ENCODE data around the gene MAD1L1. TPM values are rescaled to one million over a fixed set of nuclear protein-coding genes. Genes with fewer than 3 reads are reported as not detected.

MAD1L1 gene
- total RNA-seq, 1 experiment from 2014 or later = 46.7 TPM

- H3K9me3 ChIP-seq (ENCODE audit: low read depth, low read length, poor library complexity, severe bottlenecking) = no peaks in the 10 kb centered on the region
- no peak for TF ChIP-seq EZH2 (IDR thresholded peaks at IDR 0.05; ENCODE audit: borderline replicate concordance, low read depth, low read length, poor library complexity, severe bottlenecking)
- no peak for TF ChIP-seq CTCF (conservative IDR thresholded peaks at IDR 0.05; ENCODE audit: low read depth, low read length)
- peaks cover 10% of the 10 kb centered on the region for H3K4me1 ChIP-seq (ENCODE audit: insufficient read depth, low read length, poor library complexity, severe bottlenecking)
- no peak overlapping the region for H3K27ac ChIP-seq (ENCODE audit: low read depth, low read length, poor library complexity, severe bottlenecking)
- no peaks in the 10 kb centered on the region for H3K27me3 ChIP-seq (replicated peaks; ENCODE audit: insufficient read depth, low read depth, low read length, poor library complexity)
- H3K4me3 ChIP-seq (ENCODE audit: low read depth, low read length, poor library complexity, severe bottlenecking) = no peak overlapping the region
- ChIA-PET POLR2A (ENCODE audit: low non-redundant PET) (no interaction called here), CTCF (no interaction called here)
- intact Hi-C loops (cut with micrococcal nuclease; ENCODE audit: unreplicated experiment) = loop anchor here (10.0 kb wide), 1 partner anchor 536 kb away; no protein-coding TSS in a partner anchor
- BruUV-seq (replicated peaks) = no TSS peak
- no peak for DNase-seq (ENCODE audit: low spot score)
- H3K36me3 ChIP-seq (ENCODE audit: insufficient read depth, low read length, poor library complexity, severe bottlenecking) = peaks cover 5% of the 10 kb centered on the region
These were observed 31.6 kb downstream of the MAD1L1 start for GRCh38 chr7:2201128-2201527.

- Histone ChIP-seq H3K4me1 (ENCODE audit: insufficient read depth, low read length, poor library complexity, severe bottlenecking) (peaks cover 10% of the 10 kb centered on the region), H3K27me3 (replicated peaks; ENCODE audit: insufficient read depth, low read depth, low read length, poor library complexity) (no peaks in the 10 kb centered on the region), H3K36me3 (ENCODE audit: insufficient read depth, low read length, poor library complexity, severe bottlenecking) (peaks cover 11% of the 10 kb centered on the region), H3K27ac (ENCODE audit: low read depth, low read length, poor library complexity, severe bottlenecking) (no peak overlapping the region), H3K4me3 (ENCODE audit: low read depth, low read length, poor library complexity, severe bottlenecking) (no peak overlapping the region), H3K9me3 (ENCODE audit: low read depth, low read length, poor library complexity, severe bottlenecking) (peaks cover 2% of the 10 kb centered on the region)
- ChIA-PET CTCF (no interaction called here), POLR2A (ENCODE audit: low non-redundant PET) (no interaction called here)
- BruUV-seq (replicated peaks) = no TSS peak
- DNase-seq (ENCODE audit: low spot score) = no peak
- TF ChIP-seq EZH2 (IDR thresholded peaks at IDR 0.05; ENCODE audit: borderline replicate concordance, low read depth, low read length, poor library complexity, severe bottlenecking) (no peak), CTCF (conservative IDR thresholded peaks at IDR 0.05; ENCODE audit: low read depth, low read length) (no peak)
- intact Hi-C loops (cut with micrococcal nuclease; ENCODE audit: unreplicated experiment) = loop anchor here (10.0 kb wide), 1 partner anchor 536 kb away; no protein-coding TSS in a partner anchor
These were observed 32.2 kb downstream of the MAD1L1 start for GRCh38 chr7:2200584-2200980.

GRCh38 chr7:2199956-2200583 lies 32.7 kb downstream of the MAD1L1 start:
- Histone ChIP-seq H3K4me3 (ENCODE audit: low read depth, low read length, poor library complexity, severe bottlenecking) (no peak overlapping the region), H3K27ac (ENCODE audit: low read depth, low read length, poor library complexity, severe bottlenecking) (no peak overlapping the region), H3K27me3 (replicated peaks; ENCODE audit: insufficient read depth, low read depth, low read length, poor library complexity) (no peaks in the 10 kb centered on the region), H3K4me1 (ENCODE audit: insufficient read depth, low read length, poor library complexity, severe bottlenecking) (peaks cover 10% of the 10 kb centered on the region), H3K36me3 (ENCODE audit: insufficient read depth, low read length, poor library complexity, severe bottlenecking) (peaks cover 16% of the 10 kb centered on the region), H3K9me3 (ENCODE audit: low read depth, low read length, poor library complexity, severe bottlenecking) (peaks cover 7% of the 10 kb centered on the region)
- POLR2A ChIA-PET (ENCODE audit: low non-redundant PET) = no interaction called here
- BruUV-seq (replicated peaks) = no TSS peak
- no peak for TF ChIP-seq EZH2 (IDR thresholded peaks at IDR 0.05; ENCODE audit: borderline replicate concordance, low read depth, low read length, poor library complexity, severe bottlenecking)
- TF ChIP-seq CTCF (conservative IDR thresholded peaks at IDR 0.05; ENCODE audit: low read depth, low read length) = no peak
- intact Hi-C loops (cut with micrococcal nuclease; ENCODE audit: unreplicated experiment) = loop anchor here (10.0 kb wide), 1 partner anchor 535 kb away; no protein-coding TSS in a partner anchor
- DNase-seq (ENCODE audit: low spot score) = no peak
- CTCF ChIA-PET = no interaction called here
